RPMI7951 (cell line): ENCODE data around the gene MS4A18. TPM values are rescaled to one million over a fixed set of nuclear protein-coding genes. Genes with fewer than 3 reads are reported as not detected.

Experiments
- DNase-seq: peaks from one replicate; pipeline ENCODE4 v3.0.0-alpha.2; 2012; ENCODE audit warnings: low read depth
- total RNA-seq: library from RNA; depleted of rRNA; stranded (reverse); fragments of >200 nt; shearing (Covaris generic); gene quantifications from 2 replicates; pipeline ENCODE4 v1.2.3, GENCODE V29; 2014; rRNA removed

The MS4A18 gene
- total RNA-seq, 1 experiment from 2014 or later, result not detected

DNA sequence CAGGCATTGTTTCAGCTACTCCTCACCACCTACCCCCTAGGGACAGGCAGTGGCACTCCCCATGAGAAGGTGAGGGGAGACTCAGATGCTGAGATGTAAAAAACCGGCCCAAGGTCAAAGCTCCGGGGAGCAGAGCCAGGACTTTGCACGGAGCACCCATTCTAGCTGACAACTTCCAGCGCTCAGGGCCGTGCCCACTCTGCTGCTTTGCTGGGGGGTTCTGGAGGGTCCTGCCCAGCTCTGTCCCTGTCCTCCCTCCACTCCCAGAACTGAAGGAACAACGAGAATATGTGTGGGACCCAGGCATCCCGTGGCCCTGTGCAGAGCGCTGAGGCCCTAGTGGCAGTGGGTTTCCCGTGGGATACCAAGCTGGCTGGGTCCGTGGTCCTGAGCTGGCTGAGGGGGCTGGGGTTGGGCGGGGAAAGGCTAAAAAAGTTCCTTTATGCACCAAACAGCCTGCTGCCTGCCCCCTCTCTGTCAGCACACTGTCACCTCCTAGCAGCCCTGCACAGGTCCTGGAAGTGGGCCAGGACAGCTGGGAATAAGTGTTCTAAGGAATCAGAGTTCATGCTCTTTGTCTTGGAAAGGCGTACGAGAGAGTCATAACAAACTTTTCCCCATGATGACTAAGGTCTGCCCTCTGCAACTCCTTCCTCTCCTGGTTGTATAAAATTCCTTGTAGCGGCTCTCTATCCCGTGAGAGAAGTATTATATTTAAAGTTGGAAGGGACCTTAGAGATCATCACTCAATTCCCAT, 62.5 kb downstream of the MS4A18 start:
- peak; percentile 78 for DNase-seq

- DNase-seq, result no peak
These were observed 64.0 kb downstream of the MS4A18 start for GRCh38 chr11:60788401-60789125.

GRCh38 chr11:60790726-60791125, 66.2 kb downstream of the MS4A18 start:
- DNase-seq, result no peak

GRCh38 chr11:60791153-60791933, 66.8 kb downstream of the MS4A18 start:
- no peak for DNase-seq

DNA sequence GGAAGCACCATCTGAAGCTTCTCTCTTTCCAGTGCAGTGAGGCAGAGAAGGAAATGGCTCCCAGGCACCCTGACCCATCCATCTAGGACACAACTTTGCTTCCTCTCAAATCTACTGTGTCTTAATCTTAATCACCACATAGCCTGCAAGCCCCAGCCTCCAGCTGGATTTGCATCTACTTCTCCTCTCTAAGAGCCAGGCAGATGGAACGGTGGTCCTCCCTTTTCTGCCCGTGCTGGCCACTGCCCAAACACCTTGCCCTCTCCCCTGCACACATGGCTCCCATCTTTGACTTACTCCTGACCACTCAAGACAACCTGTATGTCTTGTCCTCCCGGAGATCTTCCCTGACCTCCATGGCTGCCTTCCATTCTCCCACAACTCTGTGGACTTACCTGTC, 68.0 kb downstream of the MS4A18 start:
- DNase-seq, result no peak

Other genes starting within 250 kb of the MS4A18 start
- gene MS4A12, start 231.9 kb upstream of the MS4A18 start, total RNA-seq, result not detected in 2 replicates
- not detected in 2 replicates for gene MS4A13, start 209.3 kb upstream of the MS4A18 start, total RNA-seq
- not detected in 2 replicates for gene MS4A8, start 25.1 kb upstream of the MS4A18 start, total RNA-seq
- gene MS4A15, start 32.1 kb downstream of the MS4A18 start, total RNA-seq, result not detected in 2 replicates
- not detected in 2 replicates for gene MS4A10, start 60.6 kb downstream of the MS4A18 start, total RNA-seq
- gene CCDC86, start 117.4 kb downstream of the MS4A18 start, total RNA-seq, result 10.1 and 13.5 TPM in 2 replicates
- not detected in 2 replicates for gene PTGDR2, start 131.2 kb downstream of the MS4A18 start, total RNA-seq
- 3.7 and 4.6 TPM in 2 replicates for gene ZP1, start 142.8 kb downstream of the MS4A18 start, total RNA-seq
- 86.6 and 100.0 TPM in 2 replicates for gene PRPF19, start 181.9 kb downstream of the MS4A18 start, total RNA-seq
- gene TMEM109, start 189.4 kb downstream of the MS4A18 start, total RNA-seq, result 81.6 and 88.6 TPM in 2 replicates
- 29.2 and 44.6 TPM in 2 replicates for gene TMEM132A, start 199.7 kb downstream of the MS4A18 start, total RNA-seq
- gene SLC15A3, start 227.5 kb downstream of the MS4A18 start, total RNA-seq, result 5.8 and 10.0 TPM in 2 replicates
- not detected in 2 replicates for gene CD6, start 247.0 kb downstream of the MS4A18 start, total RNA-seq